K562 (cell line): ENCODE results near the gene ADAMTS2. TPM values are rescaled to one million over a fixed set of nuclear protein-coding genes. Genes with fewer than 3 reads are reported as not detected.

Experiments used
- ATAC-seq: fragments of 200-7000 bp; cut with Tn5 transposase; 3 replicates; pipeline ENCODE4 v1.9.1; 2020; ENCODE audit warnings: moderate library complexity
- BruUV-seq: library from RNA; stranded (reverse); fragments of 400-500 nt; replicated peaks from 2 replicates; lab custom pipeline; 2021; lab: Mats Ljungman, UMichigan
- CTCF ChIA-PET: fragments of 300-600 bp; formaldehyde crosslinking; extraction: SDS; loops from one replicate; lab custom pipeline; 2021; ENCODE audit warnings: low intra/inter-chr PET ratio; lab: Yijun Ruan, JAX
- POLR2A ChIA-PET: fragments of 300-600, 350-650 bp; sonication (Branson Sonifier 250); formaldehyde crosslinking; extraction: SDS; loops from one replicate; lab custom pipeline; 2021; ENCODE audit warnings: antibody characterized with exemption, inconsistent platforms; lab: Yijun Ruan, JAX
- DNase-seq, 4 experiments: peaks; one replicate each; pipeline versions ENCODE4 v3.0.0 to v3.0.0-alpha.2; 2011 to 2018; ENCODE audit warnings: low spot score in 3 of 4, mixed read lengths in 3 of 4; ENCODE audit errors: extremely low read depth in 1 of 4
- FAIRE-seq: peaks from 2 replicates; lab custom pipeline; 2011; peaks lifted over from hg19 to GRCh38; lab: Jason Lieb, UNC
- H2AFZ ChIP-seq: 2 replicates; pipeline ENCODE4 v1.6.0; 2011; ENCODE audit warnings: low read depth, low read length, control low read depth, inconsistent platforms
- H3K27ac ChIP-seq: fragments of 200-600 bp; 3 replicates; pipeline ENCODE4 v1.8.0; 2011; ENCODE audit warnings: low read depth, mild to moderate bottlenecking, control low read depth, inconsistent platforms, low read length, moderate library complexity, mixed read lengths; ENCODE audit errors: extremely low read depth
- H3K27me3 ChIP-seq, 2 experiments: fragments of 300-600 bp in 1 of 2; 2 replicates in 1 of 2; 3 replicates in 1 of 2; pipeline versions ENCODE4 v1.6.0 to v1.8.0; 2011; ENCODE audit warnings: inconsistent platforms in 2 of 2, low read length in 2 of 2, mild to moderate bottlenecking in 1 of 2, mixed read lengths in 1 of 2, moderate library complexity in 1 of 2; ENCODE audit not compliant: control insufficient read depth in 2 of 2, insufficient read depth in 2 of 2
- H3K36me3 ChIP-seq: fragments of 300-600 bp; 3 replicates; pipeline ENCODE4 v1.8.0; 2011; ENCODE audit warnings: mild to moderate bottlenecking, low read length, inconsistent platforms; ENCODE audit not compliant: control insufficient read depth, insufficient read depth
- H3K4me1 ChIP-seq, 2 experiments: fragments of 200-600 bp in 1 of 2; replicated peaks in 1 of 2; 2 replicates in 1 of 2; 3 replicates in 1 of 2; pipeline versions ENCODE4 v1.5.1 to v1.8.0; 2011; ENCODE audit warnings: inconsistent platforms in 2 of 2, low read length in 2 of 2, mild to moderate bottlenecking in 1 of 2, mixed read lengths in 1 of 2, moderate library complexity in 1 of 2; ENCODE audit not compliant: control insufficient read depth in 2 of 2, insufficient read depth in 2 of 2
- H3K4me2 ChIP-seq: 2 replicates; pipeline ENCODE4 v1.6.1; 2011; ENCODE audit warnings: low read length, control low read depth, inconsistent platforms, mixed read lengths; ENCODE audit not compliant: insufficient read depth
- H3K4me3 ChIP-seq: fragments of 200-600 bp; sonication (generic), shearing (Covaris generic); 2 replicates; pipeline ENCODE4 v1.5.1; 2016; ENCODE audit warnings: control low read depth, inconsistent platforms
- H3K79me2 ChIP-seq: fragments of 200-600 bp; 3 replicates; pipeline ENCODE4 v1.8.0; 2011; ENCODE audit warnings: low read length, inconsistent platforms; ENCODE audit not compliant: control insufficient read depth, insufficient read depth
- H3K9ac ChIP-seq, 2 experiments: 2 replicates each; pipeline versions ENCODE4 v1.6.0 to v1.6.1; 2011; ENCODE audit warnings: low read depth in 2 of 2, low read length in 2 of 2, control low read depth in 1 of 2, inconsistent platforms in 1 of 2, mild to moderate bottlenecking in 1 of 2, mixed read lengths in 1 of 2; ENCODE audit not compliant: insufficient read depth in 1 of 2
- H3K9me1 ChIP-seq: one replicate; pipeline ENCODE4 v1.6.0; 2011; ENCODE audit warnings: inconsistent platforms, mild to moderate bottlenecking, low read length, moderate library complexity; ENCODE audit not compliant: control insufficient read depth, insufficient read depth
- H3K9me3 ChIP-seq: replicated peaks from 2 replicates; pipeline ENCODE4 v1.5.1; 2011; ENCODE audit warnings: low read depth, low read length, inconsistent platforms; ENCODE audit not compliant: control insufficient read depth, insufficient read depth
- H4K20me1 ChIP-seq: replicated peaks from 2 replicates; pipeline ENCODE4 v1.6.1; 2011; ENCODE audit warnings: low read length, inconsistent platforms, mixed read lengths; ENCODE audit not compliant: control insufficient read depth, insufficient read depth
- ELF2 ChIP-seq: fragments of 250-450 bp; sonication (Bioruptor Pico); IDR thresholded peaks from 2 replicates; pipeline ENCODE4 v1.5.0; 2021; ENCODE audit warnings: mild to moderate bottlenecking
- ZNF512 ChIP-seq: IDR thresholded peaks from 2 replicates; pipeline ENCODE4 v1.6.1; 2016; ENCODE audit warnings: missing genetic modification characterization, missing compliant biosample characterization
- WGBS: fragments of 100-300 bp; shearing (Covaris generic); methylation state at CpG from one replicate; pipeline ENCODE4 v1.1.6; 2016; ENCODE audit warnings: low coverage, mixed read lengths; ENCODE audit not compliant: insufficient coverage; ENCODE audit errors: missing lambda C conversion rate; 5-methylcytosine and 5-hydroxymethylcytosine counted together
- in situ Hi-C: fragments of 300-500 bp; cut with MboI; formaldehyde crosslinking; loops from 4 replicates; pipeline ENCODE4 v1.15.0; 2018; ENCODE audit warnings: inconsistent platforms, mixed read lengths
- intact Hi-C: fragments of 100-400 bp; cut with micrococcal nuclease; formaldehyde crosslinking; loops from 2 replicates; pipeline ENCODE4 v1.14.2; 2022
- polyA plus RNA-seq, 8 experiments: library from polyadenylated mRNA; depleted of rRNA in 4 of 8; stranded (reverse) in 5 of 8; unstranded in 3 of 8; fragments of >200 nt; fragmentation: Nextera tagmentation in 2 of 8; fragmentation: Illumina TruSeq in 1 of 8; extraction: Ambion mirVana in 2 of 8; extraction: Trizol in 1 of 8; gene quantifications; 2 replicates each; pipeline versions ENCODE4 v1.2.1 to v1.2.3, GENCODE V29; 2011 to 2014; ENCODE audit warnings: inconsistent platforms in 1 of 8, missing spikeins in 1 of 8
- total RNA-seq, 7 experiments: library from RNA; depleted of rRNA in 6 of 7; stranded (reverse); fragments of >200 nt in 6 of 7; fragmentation: Illumina TruSeq in 2 of 7; extraction: Trizol in 2 of 7; gene quantifications; 2 replicates each; pipeline versions ENCODE4 v1.2.1 to v1.2.3, GENCODE V29; 2011 to 2021; ENCODE audit warnings: low replicate concordance in 1 of 7

ADAMTS2 gene
- total and polyA plus RNA-seq, 9 of the 15 experiments (the other 6 are each of a cell fraction or from before 2014, with no cell fraction given): not detected

GRCh38 chr5:179135006-179135405, 210.3 kb downstream of the ADAMTS2 start (continued):
- no peak for TF ChIP-seq ZNF512 (tag)

GRCh38 chr5:179134511-179134910, 210.8 kb downstream of the ADAMTS2 start:
- Histone ChIP-seq H3K27me3 (peaks cover 3 to 52% of the 10 kb centered on the region in 2 experiments; a peak in 3 of 5 replicates), H3K9me1 (no peaks in the 10 kb centered on the region), H3K9ac (no peak overlapping the region), H3K4me2 (no peak overlapping the region), H3K4me3 (no peak overlapping the region), H3K9me3 (no peaks in the 10 kb centered on the region), H3K36me3 (no peaks in the 10 kb centered on the region), H4K20me1 (no peaks in the 10 kb centered on the region), H3K27ac (no peak overlapping the region), H2AFZ (no peak overlapping the region), H3K79me2 (no peaks in the 10 kb centered on the region), H3K4me1 (no peaks in the 10 kb centered on the region; a peak in 2 of 5 replicates)
- intact Hi-C loops: no loop called here
- DNase-seq (no peak), FAIRE-seq (no peak), ATAC-seq (no peak)
- ChIA-PET POLR2A (interaction anchor here (0.6 kb wide), 1 partner anchor 82 kb away, joined by 3 read pairs; no protein-coding TSS in a partner anchor), CTCF (no interaction called here)
- in situ Hi-C loops: no loop called here
- WGBS: 0% methylated on average over 9 of the region's 16 CpGs
- no TSS peak for BruUV-seq
- TF ChIP-seq ELF2 (CRISPR knock-in tag): no peak
